Measurements from ENCODE around the gene KPNB1. TPM values are rescaled to one million over a fixed set of nuclear protein-coding genes. Genes with fewer than 3 reads are reported as not detected.

Gene KPNB1
- total RNA-seq, 2 donors from 2014 or later: 452 to 500 TPM

DNA sequence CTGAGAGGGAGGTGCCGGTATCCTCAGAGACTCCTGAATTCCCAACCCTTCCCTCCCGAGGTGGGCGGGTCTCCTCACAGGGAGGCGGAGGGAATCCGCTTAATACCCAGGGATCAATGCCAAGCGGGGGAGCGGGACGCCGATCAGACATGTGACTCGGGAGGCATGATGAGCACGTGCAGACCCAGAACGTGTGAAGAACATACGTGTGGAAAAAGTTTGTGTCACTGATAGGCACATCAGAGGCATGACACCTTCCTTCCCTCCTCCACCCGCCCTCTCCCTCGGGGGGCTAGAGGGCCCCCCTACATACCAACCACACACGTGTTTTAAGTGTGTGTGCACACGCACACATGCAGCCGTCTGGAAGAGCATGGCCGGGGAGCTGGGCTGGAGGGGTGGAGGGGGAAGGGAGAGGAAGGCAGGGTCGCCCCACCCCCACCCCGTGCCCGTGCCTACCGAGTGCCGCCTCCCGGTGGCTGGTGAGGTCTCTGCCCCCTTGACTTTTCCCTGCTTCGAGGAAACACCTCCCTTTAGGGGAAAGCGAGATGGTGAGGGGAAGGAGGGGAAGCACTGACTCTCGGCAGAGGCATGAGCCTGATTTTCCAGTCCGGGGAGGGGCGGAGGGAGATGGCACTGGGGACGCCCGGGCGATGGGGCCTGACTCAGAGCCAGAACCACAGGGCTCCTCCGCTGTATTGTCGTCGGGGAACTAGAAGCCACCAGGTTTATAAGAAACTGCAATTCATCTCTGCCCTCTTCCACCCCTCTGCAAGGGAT lies 71.2 kb downstream of the KPNB1 start:
- Mint-ChIP-seq H3K36me3 (ENCODE audit: low read depth) (no peaks in the 10 kb centered on the region), H3K27ac (no peak overlapping the region), H3K4me3 (no peak overlapping the region), H3K27me3 (ENCODE audit: insufficient read depth) (peaks cover 75% of the 10 kb centered on the region), H3K4me1 (peaks cover 2% of the 10 kb centered on the region), H3K9me3 (peaks cover 3% of the 10 kb centered on the region)
- H3K4me1 ChIP-seq (ENCODE audit: control insufficient read depth, insufficient read depth, low read length): no peaks in the 10 kb centered on the region
- H3K4me3 ChIP-seq (ENCODE audit: low read length): no peak overlapping the region
- DNase-seq: peak; percentile 83
- TF ChIP-seq CTCF (conservative IDR thresholded peaks at IDR 0.05): no peak
- WGBS, 2 experiments (ENCODE audit: insufficient coverage in 1 of 2, insufficient read length in 1 of 2): 37 to 49% methylated on average over 10 to 35 of the region's 36 CpGs
- H3K27me3 ChIP-seq (ENCODE audit: control insufficient read depth, insufficient read depth, low read length, poor library complexity, severe bottlenecking): peaks cover 41% of the 10 kb centered on the region
- H3K9ac ChIP-seq (ENCODE audit: extremely low read depth, low read length, poor library complexity, severe bottlenecking): no peak overlapping the region
- no peak overlapping the region for H3K27ac ChIP-seq (ENCODE audit: low read depth, low read length)
- no peaks in the 10 kb centered on the region for H3K36me3 ChIP-seq (ENCODE audit: control insufficient read depth, insufficient read depth, low read length)
- H3K9me3 ChIP-seq (ENCODE audit: control insufficient read depth, low read length): no peaks in the 10 kb centered on the region

GRCh38 chr17:47721725-47722124 lies 72.0 kb downstream of the KPNB1 start:
- Histone ChIP-seq H3K9me3 (ENCODE audit: control insufficient read depth, low read length) (no peaks in the 10 kb centered on the region), H3K4me1 (ENCODE audit: control insufficient read depth, insufficient read depth, low read length) (no peaks in the 10 kb centered on the region), H3K36me3 (ENCODE audit: control insufficient read depth, insufficient read depth, low read length) (no peaks in the 10 kb centered on the region), H3K27me3 (ENCODE audit: control insufficient read depth, insufficient read depth, low read length, poor library complexity, severe bottlenecking) (peaks cover 41% of the 10 kb centered on the region), H3K4me3 (ENCODE audit: low read length) (no peak overlapping the region), H3K27ac (ENCODE audit: low read depth, low read length) (no peak overlapping the region), H3K9ac (ENCODE audit: extremely low read depth, low read length, poor library complexity, severe bottlenecking) (no peak overlapping the region)
- H3K4me3 Mint-ChIP-seq: no peak overlapping the region
- H3K4me1 Mint-ChIP-seq: peaks cover 2% of the 10 kb centered on the region
- no peak for TF ChIP-seq CTCF (conservative IDR thresholded peaks at IDR 0.05)
- H3K27ac Mint-ChIP-seq: no peak overlapping the region
- DNase-seq: no peak
- WGBS, 2 experiments (ENCODE audit: insufficient coverage in 1 of 2, insufficient read length in 1 of 2): 79 to 84% methylated on average over 4 to 8 of the region's 8 CpGs
- H3K27me3 Mint-ChIP-seq (ENCODE audit: insufficient read depth): peaks cover 70% of the 10 kb centered on the region
- H3K36me3 Mint-ChIP-seq (ENCODE audit: low read depth): no peaks in the 10 kb centered on the region
- peaks cover 3% of the 10 kb centered on the region for H3K9me3 Mint-ChIP-seq

DNA sequence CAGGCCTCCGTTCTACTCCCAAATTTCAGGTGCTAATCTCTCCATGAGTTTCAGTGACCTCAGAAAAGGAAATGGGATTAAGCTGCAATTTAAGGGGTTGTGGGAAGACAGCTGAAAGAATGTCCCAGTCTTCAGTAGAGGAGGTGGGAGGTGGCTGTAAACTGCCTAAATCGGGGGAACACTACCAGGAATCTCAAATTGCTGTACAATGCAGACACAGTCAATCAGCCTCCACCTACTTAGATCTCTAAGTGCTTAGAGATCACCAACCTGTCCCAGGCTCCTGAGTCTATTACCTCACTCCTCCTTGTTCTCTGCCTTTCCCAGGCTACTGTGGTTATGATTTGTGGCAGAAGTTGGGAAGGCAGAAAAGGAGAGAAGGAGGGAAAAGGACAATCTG lies 75.0 kb downstream of the KPNB1 start:
- no peak overlapping the region for H3K4me3 ChIP-seq (ENCODE audit: low read length)
- no peak overlapping the region for H3K27ac ChIP-seq (ENCODE audit: low read depth, low read length)
- DNase-seq: no peak
- Mint-ChIP-seq H3K27ac (no peak overlapping the region), H3K9me3 (peaks cover 3% of the 10 kb centered on the region), H3K36me3 (ENCODE audit: low read depth) (no peaks in the 10 kb centered on the region), H3K27me3 (ENCODE audit: insufficient read depth) (peaks cover 58% of the 10 kb centered on the region), H3K4me1 (peaks cover 2% of the 10 kb centered on the region), H3K4me3 (no peak overlapping the region)
- peaks cover 32% of the 10 kb centered on the region for H3K27me3 ChIP-seq (ENCODE audit: control insufficient read depth, insufficient read depth, low read length, poor library complexity, severe bottlenecking)
- no peaks in the 10 kb centered on the region for H3K4me1 ChIP-seq (ENCODE audit: control insufficient read depth, insufficient read depth, low read length)
- H3K9ac ChIP-seq (ENCODE audit: extremely low read depth, low read length, poor library complexity, severe bottlenecking): no peak overlapping the region
- no peak for TF ChIP-seq CTCF (conservative IDR thresholded peaks at IDR 0.05)
- H3K9me3 ChIP-seq (ENCODE audit: control insufficient read depth, low read length): no peaks in the 10 kb centered on the region
- no peaks in the 10 kb centered on the region for H3K36me3 ChIP-seq (ENCODE audit: control insufficient read depth, insufficient read depth, low read length)
- WGBS, 2 experiments (ENCODE audit: insufficient coverage in 1 of 2, insufficient read length in 1 of 2): 95% methylated on average over 2 of the region's 2 CpGs; no CpG with 5 or more reads in 1 of the 2 experiments
